Embryonic facial prominence (tissue), 1 donor: ENCODE measurements around the gene CHCHD3.

Source experiments
- DNase-seq: peaks from one replicate; pipeline ENCODE4 v3.0.0-alpha.2; 2016; ENCODE audit errors: extremely low spot score

The CHCHD3 gene

GRCh38 chr7:133081599-133082389, at the start of gene CHCHD3:
Gene CHCHD3 (minus strand): TSS chr7:133082090. CDS start chr7:133081937, 153 bp downstream.
- peak; percentile 93 for DNase-seq

GRCh38 chr7:133130166-133130565, 48.3 kb upstream of the CHCHD3 start:
- no peak for DNase-seq

GRCh38 chr7:133126422-133126821, 44.5 kb upstream of the CHCHD3 start:
- no peak for DNase-seq

GRCh38 chr7:133124974-133125373, 43.1 kb upstream of the CHCHD3 start:
- no peak for DNase-seq

GRCh38 chr7:133121175-133121844, 39.4 kb upstream of the CHCHD3 start:
- DNase-seq, result no peak

- DNase-seq, result no peak
Observed at GRCh38 chr7:133119067-133119466, 37.2 kb upstream of the CHCHD3 start.

- DNase-seq, result no peak
Observed at GRCh38 chr7:133118261-133118660, 36.4 kb upstream of the CHCHD3 start.

- DNase-seq, result no peak
Observed at GRCh38 chr7:133117452-133117851, 35.6 kb upstream of the CHCHD3 start.

- no peak for DNase-seq
Observed at GRCh38 chr7:133115596-133115995, 33.7 kb upstream of the CHCHD3 start.

GRCh38 chr7:133114519-133114918, 32.6 kb upstream of the CHCHD3 start:
- no peak for DNase-seq

- no peak for DNase-seq
Observed at GRCh38 chr7:133112976-133113375, 31.1 kb upstream of the CHCHD3 start.

- no peak for DNase-seq
Observed at GRCh38 chr7:133112335-133112734, 30.4 kb upstream of the CHCHD3 start.

- no peak for DNase-seq
Observed at GRCh38 chr7:133110312-133110711, 28.4 kb upstream of the CHCHD3 start.

GRCh38 chr7:133109816-133110215, 27.9 kb upstream of the CHCHD3 start:
- DNase-seq, result no peak

- no peak for DNase-seq
Observed at GRCh38 chr7:133108023-133108422, 26.1 kb upstream of the CHCHD3 start.

GRCh38 chr7:133102276-133103060, 20.6 kb upstream of the CHCHD3 start:
- DNase-seq, result no peak

- DNase-seq, result no peak
Observed at GRCh38 chr7:133099633-133100286, 17.9 kb upstream of the CHCHD3 start.

- DNase-seq, result no peak
Observed at GRCh38 chr7:133095119-133095671, 13.3 kb upstream of the CHCHD3 start.

GRCh38 chr7:133091943-133092464, 10.1 kb upstream of the CHCHD3 start:
- no peak for DNase-seq

GRCh38 chr7:133082390-133082766, 488 bp upstream of the CHCHD3 start:
- no peak for DNase-seq

GRCh38 chr7:133081119-133081598, 731 bp downstream of the CHCHD3 start:
- no peak for DNase-seq
